ENCODE results near the gene ACOT7. TPM values are rescaled to one million over a fixed set of nuclear protein-coding genes. Genes with fewer than 3 reads are reported as not detected.

ACOT7 gene
- total and polyA plus RNA-seq, 2 of the 13 experiments (the other 11 are each of a cell fraction or from before 2014, with no cell fraction given): 33.0 to 55.8 TPM

DNA sequence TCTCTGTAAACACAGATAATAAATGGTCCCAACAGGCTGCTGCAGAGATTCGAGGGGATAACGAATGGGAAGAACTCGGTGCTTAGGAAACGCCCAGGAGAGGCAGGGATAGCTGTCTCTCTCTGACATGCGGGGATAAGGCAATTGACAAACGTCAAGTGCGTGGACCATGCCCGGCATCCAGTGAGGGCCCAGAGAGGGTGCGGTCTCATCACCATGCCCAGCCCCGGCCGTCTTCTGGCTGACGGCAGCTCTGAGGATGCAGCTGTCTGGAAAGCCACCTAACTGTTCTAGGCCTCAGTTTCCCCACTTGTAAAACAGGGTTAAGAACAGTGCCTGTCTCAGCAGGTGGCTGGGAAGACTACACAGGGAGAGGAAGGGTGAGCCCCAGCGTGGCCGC, 48.1 kb downstream of the ACOT7 start:
- DNase-seq (ENCODE audit: low spot score) (no peak), FAIRE-seq (no peak), ATAC-seq (no peak)
- no peak overlapping the region for H3K4me2 ChIP-seq (ENCODE audit: low read depth, low read length)
- 90% methylated on average over 7 of the region's 14 CpGs for WGBS (ENCODE audit: low lambda C conversion rate)
- in situ Hi-C loops (cut with HindIII; ENCODE audit: extremely low pct_ligation_motif_present, low pct_unique_long_range_greater_than_20kb) (no loop called here), intact Hi-C loops (cut with micrococcal nuclease; ENCODE audit: unreplicated experiment) (no loop called here)
- no peak overlapping the region for H3K27ac ChIP-seq (ENCODE audit: extremely low read length, insufficient read depth, low read length)
- H3K36me3 ChIP-seq (replicated peaks in 1 of 2; ENCODE audit: control insufficient read depth in 1 of 2, insufficient read depth in 2 of 2, low read length in 2 of 2): peaks cover 3 to 5% of the 10 kb centered on the region in 2 experiments; a peak in 4 of 5 replicates
- no peaks in the 10 kb centered on the region for H3K9me3 ChIP-seq (ENCODE audit: low read length)
- H3K9ac ChIP-seq (ENCODE audit: insufficient read depth, low read depth, low read length): no peak overlapping the region
- no peaks in the 10 kb centered on the region for H3K79me2 ChIP-seq (ENCODE audit: insufficient read depth, low read length)
- peaks cover 6% of the 10 kb centered on the region; the same call in 1 of the 2 replicates for H4K20me1 ChIP-seq (ENCODE audit: insufficient read depth, low read length)
- TF ChIP-seq RBAK (CRISPR knock-in tag; IDR thresholded peaks at IDR 0.05): no peak
- no peak for TF ChIP-seq ZNF138 (CRISPR knock-in tag; IDR thresholded peaks at IDR 0.05; ENCODE audit: low read depth)
- TF ChIP-seq HOXA5 (CRISPR knock-in tag; IDR thresholded peaks at IDR 0.05): no peak
- TF ChIP-seq, protein P1, sequence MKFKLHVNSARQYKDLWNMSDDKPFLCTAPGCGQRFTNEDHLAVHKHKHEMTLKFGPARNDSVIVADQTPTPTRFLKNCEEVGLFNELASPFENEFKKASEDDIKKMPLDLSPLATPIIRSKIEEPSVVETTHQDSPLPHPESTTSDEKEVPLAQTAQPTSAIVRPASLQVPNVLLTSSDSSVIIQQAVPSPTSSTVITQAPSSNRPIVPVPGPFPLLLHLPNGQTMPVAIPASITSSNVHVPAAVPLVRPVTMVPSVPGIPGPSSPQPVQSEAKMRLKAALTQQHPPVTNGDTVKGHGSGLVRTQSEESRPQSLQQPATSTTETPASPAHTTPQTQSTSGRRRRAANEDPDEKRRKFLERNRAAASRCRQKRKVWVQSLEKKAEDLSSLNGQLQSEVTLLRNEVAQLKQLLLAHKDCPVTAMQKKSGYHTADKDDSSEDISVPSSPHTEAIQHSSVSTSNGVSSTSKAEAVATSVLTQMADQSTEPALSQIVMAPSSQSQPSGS (CRISPR knock-in tag; IDR thresholded peaks at IDR 0.05): no peak
- TF ChIP-seq RFXAP (CRISPR knock-in tag; IDR thresholded peaks at IDR 0.05; ENCODE audit: borderline replicate concordance): no peak
- TF ChIP-seq POLR2AphosphoS5 (IDR thresholded peaks at IDR 0.05; ENCODE audit: low read depth, low read length): no peak
- TF ChIP-seq TEAD2 (CRISPR knock-in tag; IDR thresholded peaks at IDR 0.05): no peak
- no peak for TF ChIP-seq USF2 (IDR thresholded peaks at IDR 0.05; ENCODE audit: low read depth, low read length)
- no peak for TF ChIP-seq USF2 (CRISPR knock-in tag; IDR thresholded peaks at IDR 0.05; ENCODE audit: borderline replicate concordance)
- TF ChIP-seq ZNF33B (CRISPR knock-in tag; IDR thresholded peaks at IDR 0.05): no peak
- no peak for TF ChIP-seq HNF4A (CRISPR knock-in tag; IDR thresholded peaks at IDR 0.05)
- H3K27me3 ChIP-seq (ENCODE audit: control insufficient read depth in 1 of 2, insufficient read depth in 2 of 2, low read length in 2 of 2): no peaks in the 10 kb centered on the region
- H2AFZ ChIP-seq (ENCODE audit: low read length): no peak overlapping the region
- BruUV-seq (replicated peaks): no TSS peak
- ChIA-PET CTCF (ENCODE audit: low intra/inter-chr PET ratio, low total read pairs) (no interaction called here), POLR2A (no interaction called here)
- H3K4me3 ChIP-seq (replicated peaks in 1 of 3; ENCODE audit: insufficient read depth in 1 of 3, low read depth in 2 of 3, low read length in 3 of 3): no peak overlapping the region
- peaks cover 12% of the 10 kb centered on the region for H3K4me1 ChIP-seq (ENCODE audit: insufficient read depth, low read length)

All from HepG2 (cell line).